ENCODE results near the gene INSR. TPM values are rescaled to one million over a fixed set of nuclear protein-coding genes. Genes with fewer than 3 reads are reported as not detected.

INSR gene
- total and polyA plus RNA-seq, 12 donors = 20.2 to 157 (median 99.0) TPM

DNA sequence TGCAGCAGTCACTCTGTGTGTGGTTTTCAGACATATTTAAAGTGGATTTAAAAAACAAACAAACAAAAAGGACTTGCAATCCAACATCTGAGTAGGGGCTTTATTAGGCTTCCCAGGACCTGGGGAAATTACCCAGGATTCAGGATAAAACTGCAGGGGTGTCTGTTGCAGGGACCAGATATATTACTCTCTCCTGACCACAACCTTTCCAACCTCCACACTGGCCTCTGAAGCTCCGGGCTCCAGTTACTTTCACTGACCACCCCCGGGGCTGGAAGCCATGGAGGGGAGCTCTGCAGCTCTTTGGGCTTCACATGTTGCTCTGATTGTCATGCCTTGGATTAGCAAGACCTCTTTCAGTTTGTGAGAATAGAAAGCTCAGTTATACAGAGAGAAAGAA lies 75.2 kb downstream of the INSR start:
- H3K4me3 ChIP-seq = no peak overlapping the region
- peaks cover 0 to 7% (median 0%) of the 10 kb centered on the region in 9 donors for H3K36me3 ChIP-seq
- H3K4me1 ChIP-seq = peaks cover 3 to 36% (median 18%) of the 10 kb centered on the region in 9 donors
- ATAC-seq (no peak), DNase-seq (no peak)
- intact Hi-C loops (cut with DNase I) = no loop called here
- H3K27ac ChIP-seq = no peak overlapping the region
- 80 to 88% methylated on average over 2 of the region's 2 CpGs for WGBS, 2 donors
- no peaks in the 10 kb centered on the region for H3K27me3 ChIP-seq
- TF ChIP-seq, protein P1, sequence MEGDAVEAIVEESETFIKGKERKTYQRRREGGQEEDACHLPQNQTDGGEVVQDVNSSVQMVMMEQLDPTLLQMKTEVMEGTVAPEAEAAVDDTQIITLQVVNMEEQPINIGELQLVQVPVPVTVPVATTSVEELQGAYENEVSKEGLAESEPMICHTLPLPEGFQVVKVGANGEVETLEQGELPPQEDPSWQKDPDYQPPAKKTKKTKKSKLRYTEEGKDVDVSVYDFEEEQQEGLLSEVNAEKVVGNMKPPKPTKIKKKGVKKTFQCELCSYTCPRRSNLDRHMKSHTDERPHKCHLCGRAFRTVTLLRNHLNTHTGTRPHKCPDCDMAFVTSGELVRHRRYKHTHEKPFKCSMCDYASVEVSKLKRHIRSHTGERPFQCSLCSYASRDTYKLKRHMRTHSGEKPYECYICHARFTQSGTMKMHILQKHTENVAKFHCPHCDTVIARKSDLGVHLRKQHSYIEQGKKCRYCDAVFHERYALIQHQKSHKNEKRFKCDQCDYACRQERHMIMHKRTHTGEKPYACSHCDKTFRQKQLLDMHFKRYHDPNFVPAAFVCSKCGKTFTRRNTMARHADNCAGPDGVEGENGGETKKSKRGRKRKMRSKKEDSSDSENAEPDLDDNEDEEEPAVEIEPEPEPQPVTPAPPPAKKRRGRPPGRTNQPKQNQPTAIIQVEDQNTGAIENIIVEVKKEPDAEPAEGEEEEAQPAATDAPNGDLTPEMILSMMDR (IDR thresholded peaks at IDR 0.05) = no peak
- no peaks in the 10 kb centered on the region for H3K9me3 ChIP-seq

DNA sequence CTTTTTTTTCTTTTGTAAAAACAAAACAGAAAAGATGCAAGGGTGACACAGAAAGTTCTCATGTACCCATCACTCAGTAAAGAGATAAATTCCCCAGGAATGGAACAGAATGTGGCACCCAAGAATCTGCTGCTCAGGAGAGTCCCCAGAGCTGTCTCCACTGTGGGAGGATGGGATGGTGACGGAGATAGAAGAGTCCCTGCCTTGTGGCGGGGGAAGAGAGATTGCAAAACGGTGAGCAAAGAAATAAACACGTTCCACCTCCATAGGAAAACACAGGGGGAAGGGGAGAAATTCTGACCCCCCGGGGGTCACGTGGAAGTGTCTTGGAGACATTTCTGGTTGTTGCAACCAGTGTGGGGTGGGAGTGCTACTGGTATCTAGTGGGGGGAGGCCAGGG lies 76.4 kb downstream of the INSR start:
- Histone ChIP-seq H3K27me3 (no peaks in the 10 kb centered on the region), H3K4me1 (peaks cover 0 to 40% (median 20%) of the 10 kb centered on the region in 9 donors), H3K36me3 (peaks cover 0 to 7% (median 0%) of the 10 kb centered on the region in 9 donors), H3K9me3 (no peaks in the 10 kb centered on the region), H3K4me3 (no peak overlapping the region), H3K27ac (no peak overlapping the region)
- DNase-seq (no peak), ATAC-seq (no peak)
- intact Hi-C loops (cut with DNase I) = no loop called here
- WGBS, 2 donors = 82 to 88% methylated on average over 6 of the region's 6 CpGs
- TF ChIP-seq, protein P1 (IDR thresholded peaks at IDR 0.05) = no peak

DNA sequence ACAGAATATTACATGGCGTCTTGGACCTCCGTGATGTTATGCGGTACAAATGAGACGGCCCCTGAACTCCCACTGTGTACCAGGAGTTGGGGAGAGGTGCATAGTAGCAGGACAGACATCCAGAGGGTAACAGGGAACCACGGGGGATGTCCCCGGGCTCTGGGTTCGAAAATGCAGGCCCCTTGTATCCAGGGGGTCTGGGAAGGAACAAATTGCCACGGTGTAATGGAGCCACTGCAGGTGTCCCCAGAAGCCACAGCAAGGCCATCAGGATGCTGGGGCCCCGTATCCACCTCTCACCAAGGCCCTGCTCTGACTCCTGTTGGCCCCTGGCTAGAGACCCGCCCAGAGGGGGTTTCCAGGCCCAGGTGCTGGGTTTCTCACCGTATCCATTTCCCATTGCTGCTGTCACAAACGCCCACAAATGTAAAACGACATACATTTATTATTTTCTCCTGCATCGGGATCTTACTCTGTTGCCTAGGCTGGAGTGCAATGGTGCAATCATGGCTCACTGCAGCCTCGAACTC lies 77.8 kb downstream of the INSR start:
- Histone ChIP-seq H3K27me3 (no peaks in the 10 kb centered on the region), H3K4me3 (no peak overlapping the region), H3K9me3 (no peaks in the 10 kb centered on the region), H3K27ac (no peak overlapping the region), H3K4me1 (peaks cover 6 to 42% (median 30%) of the 10 kb centered on the region in 9 donors), H3K36me3 (peaks cover 0 to 7% (median 0%) of the 10 kb centered on the region in 9 donors)
- TF ChIP-seq, protein P1 (IDR thresholded peaks at IDR 0.05) = no peak
- ATAC-seq (no peak), DNase-seq (no peak)
- 89 to 93% methylated on average over 15 of the region's 15 CpGs for WGBS, 2 donors
- intact Hi-C loops (cut with DNase I) = no loop called here

DNA sequence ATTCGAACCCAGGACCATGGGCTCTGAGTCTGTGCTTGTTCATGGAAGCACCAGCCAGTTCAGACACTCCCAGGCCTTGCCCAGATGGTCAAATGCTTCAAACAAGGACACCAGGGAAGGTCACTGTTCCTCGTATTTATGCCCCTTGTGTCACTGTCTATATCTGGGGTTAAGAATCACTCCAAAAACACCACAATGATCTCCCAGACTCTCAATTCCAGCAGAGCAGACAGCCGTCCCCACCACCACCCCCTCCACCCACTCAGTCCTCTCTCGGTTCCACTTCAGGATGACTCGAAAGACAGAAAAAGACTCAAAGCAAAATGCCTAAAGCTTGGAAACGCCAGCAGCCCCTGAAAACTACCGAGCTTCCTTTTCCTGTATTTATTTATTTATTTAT lies 79.0 kb downstream of the INSR start:
- 45 to 50% methylated on average over 7 of the region's 7 CpGs for WGBS, 2 donors
- TF ChIP-seq, protein P1 (IDR thresholded peaks at IDR 0.05) = no peak
- peaks cover 0 to 7% (median 0%) of the 10 kb centered on the region in 9 donors for H3K36me3 ChIP-seq
- peak overlapping the region in 5 of 10 donors; percentile 12 to 57 (median 22) for H3K27ac ChIP-seq
- ATAC-seq (peak in 1 of 8 donors; percentile 14), DNase-seq (no peak)
- no peaks in the 10 kb centered on the region for H3K9me3 ChIP-seq
- H3K27me3 ChIP-seq = no peaks in the 10 kb centered on the region
- no peak overlapping the region for H3K4me3 ChIP-seq
- intact Hi-C loops (cut with DNase I) = no loop called here
- H3K4me1 ChIP-seq = peaks cover 14 to 54% (median 36%) of the 10 kb centered on the region in 9 donors

Measured in heart right ventricle (tissue), 16 donors.